Keratinocyte (primary cell): ENCODE results near the gene ANKS1B. TPM values are rescaled to one million over a fixed set of nuclear protein-coding genes. Genes with fewer than 3 reads are reported as not detected.

ENCODE experiments used
- DNase-seq: peaks from one replicate; pipeline ENCODE4 v3.0.0-alpha.2; 2011; ENCODE audit warnings: low read depth, missing footprints, low spot score
- FAIRE-seq: peaks from 2 replicates; lab custom pipeline; 2011; peaks lifted over from hg19 to GRCh38; lab: Jason Lieb, UNC
- H2AFZ ChIP-seq: 2 replicates; pipeline ENCODE4 v1.6.0; 2012; ENCODE audit warnings: low read length, control low read depth, inconsistent platforms; ENCODE audit not compliant: control insufficient read depth
- H3K27ac ChIP-seq: 2 replicates; pipeline ENCODE4 v1.5.1; 2011; ENCODE audit warnings: low read length; ENCODE audit not compliant: control insufficient read depth, insufficient read depth
- H3K27me3 ChIP-seq: 3 replicates; pipeline ENCODE4 v1.6.0; 2011; ENCODE audit warnings: low read length; ENCODE audit not compliant: control insufficient read depth, insufficient read depth; ENCODE audit errors: extremely low read depth
- H3K36me3 ChIP-seq, 2 experiments: 2 replicates in 1 of 2; 3 replicates in 1 of 2; pipeline ENCODE4 v1.5.1; 2011; ENCODE audit warnings: low read length in 2 of 2, mild to moderate bottlenecking in 1 of 2; ENCODE audit not compliant: control insufficient read depth in 2 of 2, insufficient read depth in 2 of 2; ENCODE audit errors: extremely low read depth in 1 of 2
- H3K4me1 ChIP-seq: 3 replicates; pipeline ENCODE4 v1.5.1; 2011; ENCODE audit warnings: low read length; ENCODE audit not compliant: control insufficient read depth, insufficient read depth; ENCODE audit errors: extremely low read depth
- H3K4me2 ChIP-seq: 3 replicates; pipeline ENCODE4 v1.6.0; 2011; ENCODE audit warnings: low read depth, low read length; ENCODE audit not compliant: control insufficient read depth, insufficient read depth; ENCODE audit errors: extremely low read depth
- H3K4me3 ChIP-seq, 3 experiments: fragments of 200-600 bp in 1 of 3; sonication (generic) in 1 of 3; 2 replicates in 2 of 3; 3 replicates in 1 of 3; pipeline ENCODE4 v1.5.1; 2011 to 2016; ENCODE audit warnings: low read length in 3 of 3, mild to moderate bottlenecking in 3 of 3, control low read depth in 2 of 3, inconsistent platforms in 1 of 3, low read depth in 1 of 3, mixed read lengths in 1 of 3, mixed run types in 1 of 3, moderate library complexity in 1 of 3; ENCODE audit not compliant: control insufficient read depth in 2 of 3, insufficient read depth in 2 of 3; ENCODE audit errors: extremely low read depth in 1 of 3
- H3K79me2 ChIP-seq: 2 replicates; pipeline ENCODE4 v1.6.0; 2012; ENCODE audit warnings: low read length; ENCODE audit not compliant: control insufficient read depth, insufficient read depth
- H3K9ac ChIP-seq: 3 replicates; pipeline ENCODE4 v1.6.0; 2011; ENCODE audit warnings: low read length; ENCODE audit not compliant: control insufficient read depth, insufficient read depth; ENCODE audit errors: extremely low read depth
- H3K9me1 ChIP-seq: 3 replicates; pipeline ENCODE4 v1.6.0; 2011; ENCODE audit warnings: low read length; ENCODE audit not compliant: control insufficient read depth, insufficient read depth; ENCODE audit errors: extremely low read depth
- H3K9me3 ChIP-seq: 2 replicates; pipeline ENCODE4 v1.5.1; 2012; ENCODE audit warnings: low read depth, low read length; ENCODE audit not compliant: control insufficient read depth
- H4K20me1 ChIP-seq: 3 replicates; pipeline ENCODE4 v1.6.0; 2011; ENCODE audit warnings: low read length; ENCODE audit not compliant: control insufficient read depth, insufficient read depth; ENCODE audit errors: extremely low read depth
- CTCF ChIP-seq, 3 experiments: IDR thresholded peaks in 1 of 3; conservative IDR thresholded peaks in 1 of 3; optimal IDR thresholded peaks in 1 of 3; 2 replicates in 2 of 3; 3 replicates in 1 of 3; pipeline versions ENCODE3 to v1.5.1; 2011; ENCODE audit warnings: low read length in 3 of 3, mild to moderate bottlenecking in 3 of 3, moderate library complexity in 2 of 3, control low read depth in 1 of 3, inconsistent platforms in 1 of 3; ENCODE audit not compliant: insufficient read depth in 2 of 3; ENCODE audit errors: extremely low read depth in 1 of 3
- EZH2 ChIP-seq: IDR thresholded peaks from one replicate; pipeline ENCODE4 v1.6.1; 2012; ENCODE audit warnings: inconsistent platforms, mild to moderate bottlenecking, low read length, moderate library complexity
- dilution Hi-C: fragments of 300-500 bp; cut with MboI; formaldehyde crosslinking; loops from one replicate; pipeline ENCODE4 v1.7.0; 2020; ENCODE audit warnings: low sequenced_read_pairs; ENCODE audit not compliant: extremely low pct_ligation_motif_present
- polyA plus RNA-seq, 5 experiments: library from polyadenylated mRNA; depleted of rRNA in 3 of 5; stranded (reverse) in 3 of 5; stranded (forward) in 1 of 5; unstranded in 1 of 5; fragments of >200 nt; gene quantifications; 1 replicate in 1 of 5; 2 replicates in 3 of 5; 3 replicates in 1 of 5; pipeline versions ENCODE4 v1.2.1 to v1.2.3, GENCODE V29; 2011 to 2012; ENCODE audit warnings: missing spikeins in 2 of 5, low read depth in 1 of 5, low replicate concordance in 1 of 5

Gene ANKS1B
- polyA plus RNA-seq, 1 donor (not counting 4 experiments of a cell fraction or from before 2014, with no cell fraction given): not detected

- no peak overlapping the region for H3K4me3 ChIP-seq
- no peak overlapping the region for H2AFZ ChIP-seq
- H3K9me3 ChIP-seq: no peaks in the 10 kb centered on the region
- H3K4me1 ChIP-seq: no peaks in the 10 kb centered on the region
- H3K9me1 ChIP-seq: no peaks in the 10 kb centered on the region
- no peaks in the 10 kb centered on the region for H4K20me1 ChIP-seq
- FAIRE-seq (no peak), DNase-seq (no peak)
- H3K4me2 ChIP-seq: no peak overlapping the region
- no peak overlapping the region for H3K9ac ChIP-seq
- TF ChIP-seq EZH2: no peak
- TF ChIP-seq CTCF (optimal IDR thresholded peaks at IDR 0.05 in 1 of 3, IDR thresholded peaks at IDR 0.05 in 1 of 3, conservative IDR thresholded peaks at IDR 0.05 in 1 of 3; ENCODE audit: extremely low read depth in 1 of 3, insufficient read depth in 2 of 3, low read length in 3 of 3): no peak
- dilution Hi-C loops: no loop called here
- H3K27ac ChIP-seq: no peak overlapping the region
- no peaks in the 10 kb centered on the region for H3K79me2 ChIP-seq
- H3K36me3 ChIP-seq: no peaks in the 10 kb centered on the region
- H3K27me3 ChIP-seq: no peaks in the 10 kb centered on the region
These were observed 975.0 kb downstream of the ANKS1B start for GRCh38 chr12:99009654-99010296.

DNA sequence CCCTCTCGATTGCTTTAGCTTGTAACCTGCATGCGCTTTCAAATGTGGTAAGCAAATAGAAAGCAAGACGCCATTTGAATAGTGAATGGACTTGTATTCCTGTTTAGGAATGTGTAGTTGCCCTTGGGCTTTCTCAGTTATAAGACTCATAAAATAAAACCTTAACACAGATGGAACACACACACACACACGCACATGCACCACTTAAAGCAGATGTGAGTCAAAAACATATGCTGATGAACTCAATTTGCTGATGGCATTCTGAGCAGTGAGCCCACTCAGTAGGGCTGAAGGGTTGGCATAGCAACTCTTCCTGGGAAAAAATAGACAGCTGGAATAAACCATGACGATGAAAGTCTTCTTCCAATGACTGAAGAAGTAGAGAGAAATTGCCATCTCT, 979.1 kb downstream of the ANKS1B start:
- Histone ChIP-seq H4K20me1 (no peaks in the 10 kb centered on the region), H3K27me3 (no peaks in the 10 kb centered on the region), H3K4me2 (no peak overlapping the region), H2AFZ (no peak overlapping the region), H3K4me1 (no peaks in the 10 kb centered on the region), H3K79me2 (no peaks in the 10 kb centered on the region), H3K9me1 (no peaks in the 10 kb centered on the region), H3K4me3 (no peak overlapping the region), H3K36me3 (no peaks in the 10 kb centered on the region), H3K9me3 (no peaks in the 10 kb centered on the region), H3K9ac (no peak overlapping the region), H3K27ac (no peak overlapping the region)
- dilution Hi-C loops: no loop called here
- TF ChIP-seq CTCF (optimal IDR thresholded peaks at IDR 0.05 in 1 of 3, IDR thresholded peaks at IDR 0.05 in 1 of 3, conservative IDR thresholded peaks at IDR 0.05 in 1 of 3; ENCODE audit: extremely low read depth in 1 of 3, insufficient read depth in 2 of 3, low read length in 3 of 3) (no peak), EZH2 (no peak)
- DNase-seq (no peak), FAIRE-seq (no peak)
